ENCODE measurements around the gene CTSZ. TPM values are rescaled to one million over a fixed set of nuclear protein-coding genes. Genes with fewer than 3 reads are reported as not detected.

Gene CTSZ
- total and polyA plus RNA-seq, 2 experiments from 2014 or later, result 0.58 to 41.4 TPM

DNA sequence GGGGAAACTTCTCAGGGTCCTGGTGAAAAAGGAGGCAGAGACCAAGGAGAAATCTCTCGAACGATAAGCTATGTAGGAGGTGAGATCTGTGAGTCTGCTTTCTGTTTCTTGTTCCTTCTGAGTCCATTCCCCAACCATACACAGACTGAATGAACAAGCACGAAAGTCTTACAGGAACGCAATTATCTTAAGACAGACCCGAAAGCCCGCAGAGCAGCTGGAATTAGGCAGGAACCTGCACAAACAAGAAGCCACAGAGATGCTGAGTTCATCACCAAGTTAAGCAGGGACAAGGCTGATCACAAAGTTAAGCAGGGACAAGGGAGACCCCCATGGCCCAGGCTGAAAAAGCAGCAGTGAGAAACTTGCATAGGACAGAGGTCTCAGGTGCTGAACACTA lies 47.4 kb downstream of the CTSZ start:
- ATAC-seq, result no peak
- no peak overlapping the region for H3K4me3 Mint-ChIP-seq

More for the DNA sequence above, 47.4 kb downstream of the CTSZ start:
- no peaks in the 10 kb centered on the region for H3K4me1 ChIP-seq (ENCODE audit: insufficient read depth)
- no peak for TF ChIP-seq ZNF114 (CRISPR knock-in tag; IDR thresholded peaks at IDR 0.05)
- TF ChIP-seq, protein P1, sequence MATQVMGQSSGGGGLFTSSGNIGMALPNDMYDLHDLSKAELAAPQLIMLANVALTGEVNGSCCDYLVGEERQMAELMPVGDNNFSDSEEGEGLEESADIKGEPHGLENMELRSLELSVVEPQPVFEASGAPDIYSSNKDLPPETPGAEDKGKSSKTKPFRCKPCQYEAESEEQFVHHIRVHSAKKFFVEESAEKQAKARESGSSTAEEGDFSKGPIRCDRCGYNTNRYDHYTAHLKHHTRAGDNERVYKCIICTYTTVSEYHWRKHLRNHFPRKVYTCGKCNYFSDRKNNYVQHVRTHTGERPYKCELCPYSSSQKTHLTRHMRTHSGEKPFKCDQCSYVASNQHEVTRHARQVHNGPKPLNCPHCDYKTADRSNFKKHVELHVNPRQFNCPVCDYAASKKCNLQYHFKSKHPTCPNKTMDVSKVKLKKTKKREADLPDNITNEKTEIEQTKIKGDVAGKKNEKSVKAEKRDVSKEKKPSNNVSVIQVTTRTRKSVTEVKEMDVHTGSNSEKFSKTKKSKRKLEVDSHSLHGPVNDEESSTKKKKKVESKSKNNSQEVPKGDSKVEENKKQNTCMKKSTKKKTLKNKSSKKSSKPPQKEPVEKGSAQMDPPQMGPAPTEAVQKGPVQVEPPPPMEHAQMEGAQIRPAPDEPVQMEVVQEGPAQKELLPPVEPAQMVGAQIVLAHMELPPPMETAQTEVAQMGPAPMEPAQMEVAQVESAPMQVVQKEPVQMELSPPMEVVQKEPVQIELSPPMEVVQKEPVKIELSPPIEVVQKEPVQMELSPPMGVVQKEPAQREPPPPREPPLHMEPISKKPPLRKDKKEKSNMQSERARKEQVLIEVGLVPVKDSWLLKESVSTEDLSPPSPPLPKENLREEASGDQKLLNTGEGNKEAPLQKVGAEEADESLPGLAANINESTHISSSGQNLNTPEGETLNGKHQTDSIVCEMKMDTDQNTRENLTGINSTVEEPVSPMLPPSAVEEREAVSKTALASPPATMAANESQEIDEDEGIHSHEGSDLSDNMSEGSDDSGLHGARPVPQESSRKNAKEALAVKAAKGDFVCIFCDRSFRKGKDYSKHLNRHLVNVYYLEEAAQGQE (IDR thresholded peaks at IDR 0.05; ENCODE audit: unreplicated experiment), result no peak
- TF ChIP-seq JUNB (IDR thresholded peaks at IDR 0.05; ENCODE audit: unreplicated experiment), result no peak
- TF ChIP-seq CREB1 (CRISPR knock-in tag; IDR thresholded peaks at IDR 0.05; ENCODE audit: low read depth), result no peak
- TF ChIP-seq STAT1 (IDR thresholded peaks at IDR 0.05; ENCODE audit: unreplicated experiment), result no peak
- no peak for TF ChIP-seq ZNF331 (CRISPR knock-in tag; IDR thresholded peaks at IDR 0.05; ENCODE audit: low read depth)
- TF ChIP-seq, protein P2, sequence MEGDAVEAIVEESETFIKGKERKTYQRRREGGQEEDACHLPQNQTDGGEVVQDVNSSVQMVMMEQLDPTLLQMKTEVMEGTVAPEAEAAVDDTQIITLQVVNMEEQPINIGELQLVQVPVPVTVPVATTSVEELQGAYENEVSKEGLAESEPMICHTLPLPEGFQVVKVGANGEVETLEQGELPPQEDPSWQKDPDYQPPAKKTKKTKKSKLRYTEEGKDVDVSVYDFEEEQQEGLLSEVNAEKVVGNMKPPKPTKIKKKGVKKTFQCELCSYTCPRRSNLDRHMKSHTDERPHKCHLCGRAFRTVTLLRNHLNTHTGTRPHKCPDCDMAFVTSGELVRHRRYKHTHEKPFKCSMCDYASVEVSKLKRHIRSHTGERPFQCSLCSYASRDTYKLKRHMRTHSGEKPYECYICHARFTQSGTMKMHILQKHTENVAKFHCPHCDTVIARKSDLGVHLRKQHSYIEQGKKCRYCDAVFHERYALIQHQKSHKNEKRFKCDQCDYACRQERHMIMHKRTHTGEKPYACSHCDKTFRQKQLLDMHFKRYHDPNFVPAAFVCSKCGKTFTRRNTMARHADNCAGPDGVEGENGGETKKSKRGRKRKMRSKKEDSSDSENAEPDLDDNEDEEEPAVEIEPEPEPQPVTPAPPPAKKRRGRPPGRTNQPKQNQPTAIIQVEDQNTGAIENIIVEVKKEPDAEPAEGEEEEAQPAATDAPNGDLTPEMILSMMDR (conservative IDR thresholded peaks at IDR 0.05; ENCODE audit: low read depth in 2 of 2), result no peak
- no peak for TF ChIP-seq NANOG (IDR thresholded peaks at IDR 0.05; ENCODE audit: borderline replicate concordance)
- TF ChIP-seq EZH2 (IDR thresholded peaks at IDR 0.05; ENCODE audit: low read depth, unreplicated experiment), result no peak
- no peak for TF ChIP-seq EZH2phosphoT487 (IDR thresholded peaks at IDR 0.05; ENCODE audit: unreplicated experiment)
- TF ChIP-seq POLR2AphosphoS5 (IDR thresholded peaks at IDR 0.05; ENCODE audit: low read depth), result no peak
- TF ChIP-seq, protein P3, sequence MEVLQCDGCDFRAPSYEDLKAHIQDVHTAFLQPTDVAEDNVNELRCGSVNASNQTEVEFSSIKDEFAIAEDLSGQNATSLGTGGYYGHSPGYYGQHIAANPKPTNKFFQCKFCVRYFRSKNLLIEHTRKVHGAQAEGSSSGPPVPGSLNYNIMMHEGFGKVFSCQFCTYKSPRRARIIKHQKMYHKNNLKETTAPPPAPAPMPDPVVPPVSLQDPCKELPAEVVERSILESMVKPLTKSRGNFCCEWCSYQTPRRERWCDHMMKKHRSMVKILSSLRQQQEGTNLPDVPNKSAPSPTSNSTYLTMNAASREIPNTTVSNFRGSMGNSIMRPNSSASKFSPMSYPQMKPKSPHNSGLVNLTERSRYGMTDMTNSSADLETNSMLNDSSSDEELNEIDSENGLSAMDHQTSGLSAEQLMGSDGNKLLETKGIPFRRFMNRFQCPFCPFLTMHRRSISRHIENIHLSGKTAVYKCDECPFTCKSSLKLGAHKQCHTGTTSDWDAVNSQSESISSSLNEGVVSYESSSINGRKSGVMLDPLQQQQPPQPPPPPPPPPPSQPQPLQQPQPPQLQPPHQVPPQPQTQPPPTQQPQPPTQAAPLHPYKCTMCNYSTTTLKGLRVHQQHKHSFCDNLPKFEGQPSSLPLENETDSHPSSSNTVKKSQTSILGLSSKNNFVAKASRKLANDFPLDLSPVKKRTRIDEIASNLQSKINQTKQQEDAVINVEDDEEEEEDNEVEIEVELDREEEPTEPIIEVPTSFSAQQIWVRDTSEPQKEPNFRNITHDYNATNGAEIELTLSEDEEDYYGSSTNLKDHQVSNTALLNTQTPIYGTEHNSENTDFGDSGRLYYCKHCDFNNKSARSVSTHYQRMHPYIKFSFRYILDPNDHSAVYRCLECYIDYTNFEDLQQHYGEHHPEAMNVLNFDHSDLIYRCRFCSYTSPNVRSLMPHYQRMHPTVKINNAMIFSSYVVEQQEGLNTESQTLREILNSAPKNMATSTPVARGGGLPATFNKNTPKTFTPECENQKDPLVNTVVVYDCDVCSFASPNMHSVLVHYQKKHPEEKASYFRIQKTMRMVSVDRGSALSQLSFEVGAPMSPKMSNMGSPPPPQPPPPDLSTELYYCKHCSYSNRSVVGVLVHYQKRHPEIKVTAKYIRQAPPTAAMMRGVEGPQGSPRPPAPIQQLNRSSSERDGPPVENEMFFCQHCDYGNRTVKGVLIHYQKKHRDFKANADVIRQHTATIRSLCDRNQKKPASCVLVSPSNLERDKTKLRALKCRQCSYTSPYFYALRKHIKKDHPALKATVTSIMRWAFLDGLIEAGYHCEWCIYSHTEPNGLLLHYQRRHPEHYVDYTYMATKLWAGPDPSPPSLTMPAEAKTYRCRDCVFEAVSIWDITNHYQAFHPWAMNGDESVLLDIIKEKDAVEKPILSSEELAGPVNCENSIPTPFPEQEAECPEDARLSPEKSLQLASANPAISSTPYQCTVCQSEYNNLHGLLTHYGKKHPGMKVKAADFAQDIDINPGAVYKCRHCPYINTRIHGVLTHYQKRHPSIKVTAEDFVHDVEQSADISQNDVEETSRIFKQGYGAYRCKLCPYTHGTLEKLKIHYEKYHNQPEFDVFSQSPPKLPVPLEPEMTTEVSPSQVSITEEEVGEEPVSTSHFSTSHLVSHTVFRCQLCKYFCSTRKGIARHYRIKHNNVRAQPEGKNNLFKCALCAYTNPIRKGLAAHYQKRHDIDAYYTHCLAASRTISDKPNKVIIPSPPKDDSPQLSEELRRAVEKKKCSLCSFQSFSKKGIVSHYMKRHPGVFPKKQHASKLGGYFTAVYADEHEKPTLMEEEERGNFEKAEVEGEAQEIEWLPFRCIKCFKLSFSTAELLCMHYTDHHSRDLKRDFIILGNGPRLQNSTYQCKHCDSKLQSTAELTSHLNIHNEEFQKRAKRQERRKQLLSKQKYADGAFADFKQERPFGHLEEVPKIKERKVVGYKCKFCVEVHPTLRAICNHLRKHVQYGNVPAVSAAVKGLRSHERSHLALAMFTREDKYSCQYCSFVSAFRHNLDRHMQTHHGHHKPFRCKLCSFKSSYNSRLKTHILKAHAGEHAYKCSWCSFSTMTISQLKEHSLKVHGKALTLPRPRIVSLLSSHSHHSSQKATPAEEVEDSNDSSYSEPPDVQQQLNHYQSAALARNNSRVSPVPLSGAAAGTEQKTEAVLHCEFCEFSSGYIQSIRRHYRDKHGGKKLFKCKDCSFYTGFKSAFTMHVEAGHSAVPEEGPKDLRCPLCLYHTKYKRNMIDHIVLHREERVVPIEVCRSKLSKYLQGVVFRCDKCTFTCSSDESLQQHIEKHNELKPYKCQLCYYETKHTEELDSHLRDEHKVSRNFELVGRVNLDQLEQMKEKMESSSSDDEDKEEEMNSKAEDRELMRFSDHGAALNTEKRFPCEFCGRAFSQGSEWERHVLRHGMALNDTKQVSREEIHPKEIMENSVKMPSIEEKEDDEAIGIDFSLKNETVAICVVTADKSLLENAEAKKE (CRISPR knock-in tag; IDR thresholded peaks at IDR 0.05), result no peak
- TF ChIP-seq, protein P4, sequence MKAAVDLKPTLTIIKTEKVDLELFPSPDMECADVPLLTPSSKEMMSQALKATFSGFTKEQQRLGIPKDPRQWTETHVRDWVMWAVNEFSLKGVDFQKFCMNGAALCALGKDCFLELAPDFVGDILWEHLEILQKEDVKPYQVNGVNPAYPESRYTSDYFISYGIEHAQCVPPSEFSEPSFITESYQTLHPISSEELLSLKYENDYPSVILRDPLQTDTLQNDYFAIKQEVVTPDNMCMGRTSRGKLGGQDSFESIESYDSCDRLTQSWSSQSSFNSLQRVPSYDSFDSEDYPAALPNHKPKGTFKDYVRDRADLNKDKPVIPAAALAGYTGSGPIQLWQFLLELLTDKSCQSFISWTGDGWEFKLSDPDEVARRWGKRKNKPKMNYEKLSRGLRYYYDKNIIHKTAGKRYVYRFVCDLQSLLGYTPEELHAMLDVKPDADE (IDR thresholded peaks at IDR 0.05), result no peak
- no peaks in the 10 kb centered on the region for H3K9me2 ChIP-seq (ENCODE audit: insufficient read depth)
- DNase-seq (ENCODE audit: low spot score), result no peak
- H3K4me3 ChIP-seq, result no peak overlapping the region
- H3K79me2 ChIP-seq (replicated peaks; ENCODE audit: insufficient read depth), result no peaks in the 10 kb centered on the region
- Mint-ChIP-seq H3K9me3 (no peaks in the 10 kb centered on the region), H3K27me3 (ENCODE audit: insufficient read depth, low read depth, poor library complexity) (peaks cover 6% of the 10 kb centered on the region), H3K4me1 (no peaks in the 10 kb centered on the region), H3K27ac (no peak overlapping the region), H3K36me3 (ENCODE audit: low read depth) (no peaks in the 10 kb centered on the region)
- H3K27me3 ChIP-seq (ENCODE audit: insufficient read depth), result no peaks in the 10 kb centered on the region
- H3F3A ChIP-seq (replicated peaks; ENCODE audit: low read depth), result no peaks in the 10 kb centered on the region
- peak overlapping the region; percentile 91 for H2AFZ ChIP-seq
- no peaks in the 10 kb centered on the region for H4K20me1 ChIP-seq (replicated peaks; ENCODE audit: insufficient read depth)
- H3K4me2 ChIP-seq, result no peak overlapping the region
- H3K27ac ChIP-seq (ENCODE audit: low read depth), result no peak overlapping the region
- H3K36me3 ChIP-seq (ENCODE audit: insufficient read depth), result no peaks in the 10 kb centered on the region
